Measurements from ENCODE around the gene FGF14. TPM values are rescaled to one million over a fixed set of nuclear protein-coding genes. Genes with fewer than 3 reads are reported as not detected.

FGF14 gene
- total RNA-seq, 1 donor from 2014 or later: not detected

GRCh38 chr13:101869553-101869952 lies 532.3 kb downstream of the FGF14 start:
- CTCF ChIA-PET: no interaction called here
- Mint-ChIP-seq H3K4me3 (no peak overlapping the region), H3K27me3 (no peaks in the 10 kb centered on the region), H3K36me3 (ENCODE audit: low read depth) (no peaks in the 10 kb centered on the region), H3K9me3 (no peaks in the 10 kb centered on the region), H3K4me1 (no peaks in the 10 kb centered on the region), H3K27ac (no peak overlapping the region)
- no peak for TF ChIP-seq CTCF (IDR thresholded peaks at IDR 0.05)
- no peak for DNase-seq
- POLR2A ChIA-PET: no interaction called here
- no peak for ATAC-seq (ENCODE audit: low read depth)
- intact Hi-C loops (cut with micrococcal nuclease): no loop called here

DNA sequence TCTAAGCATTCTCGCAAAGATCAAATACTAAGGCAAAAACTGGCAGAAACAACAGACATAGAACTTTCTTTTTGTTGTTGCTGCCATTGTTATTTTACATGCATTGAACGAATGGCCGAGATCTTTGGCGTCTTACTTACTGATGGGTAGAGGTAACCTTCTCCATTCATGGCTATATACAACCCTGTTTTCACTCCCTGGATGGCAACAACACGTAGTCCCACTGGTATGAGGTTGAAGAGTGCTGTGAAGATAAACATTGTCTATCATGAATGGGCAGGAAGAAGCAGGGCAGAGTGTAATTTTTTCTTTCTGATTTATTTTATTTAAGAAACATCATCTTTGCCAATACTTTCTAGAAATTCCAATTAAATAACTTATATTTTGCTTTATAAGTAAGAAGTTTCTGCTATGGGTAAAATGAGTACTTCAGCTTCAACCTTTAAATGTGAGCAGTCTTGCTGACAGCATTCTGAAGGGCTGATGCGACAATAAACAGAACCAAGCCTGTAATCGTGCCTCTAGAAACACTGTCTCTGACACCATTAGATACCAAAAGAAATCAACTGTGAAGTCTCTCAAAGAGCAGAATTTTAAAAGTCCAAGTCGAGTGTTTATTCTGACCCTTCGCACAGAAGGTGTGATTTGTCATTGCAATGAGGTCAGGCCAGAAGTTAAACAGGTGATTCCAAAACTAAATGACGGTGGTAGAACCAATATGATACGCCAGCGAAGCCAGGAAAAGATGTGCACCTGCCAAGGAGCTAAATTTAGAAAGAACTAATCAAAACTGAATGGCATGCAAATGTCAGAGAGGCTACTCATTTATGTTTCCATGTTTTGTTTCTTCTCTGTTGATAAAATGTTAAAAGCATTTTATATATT lies 533.0 kb downstream of the FGF14 start:
- Mint-ChIP-seq H3K4me1 (no peaks in the 10 kb centered on the region), H3K4me3 (no peak overlapping the region), H3K27me3 (no peaks in the 10 kb centered on the region), H3K36me3 (ENCODE audit: low read depth) (no peaks in the 10 kb centered on the region), H3K27ac (no peak overlapping the region), H3K9me3 (no peaks in the 10 kb centered on the region)
- no peak for ATAC-seq (ENCODE audit: low read depth)
- TF ChIP-seq CTCF (IDR thresholded peaks at IDR 0.05): no peak
- no peak for DNase-seq
- POLR2A ChIA-PET: no interaction called here
- CTCF ChIA-PET: no interaction called here
- intact Hi-C loops (cut with micrococcal nuclease): no loop called here

DNA sequence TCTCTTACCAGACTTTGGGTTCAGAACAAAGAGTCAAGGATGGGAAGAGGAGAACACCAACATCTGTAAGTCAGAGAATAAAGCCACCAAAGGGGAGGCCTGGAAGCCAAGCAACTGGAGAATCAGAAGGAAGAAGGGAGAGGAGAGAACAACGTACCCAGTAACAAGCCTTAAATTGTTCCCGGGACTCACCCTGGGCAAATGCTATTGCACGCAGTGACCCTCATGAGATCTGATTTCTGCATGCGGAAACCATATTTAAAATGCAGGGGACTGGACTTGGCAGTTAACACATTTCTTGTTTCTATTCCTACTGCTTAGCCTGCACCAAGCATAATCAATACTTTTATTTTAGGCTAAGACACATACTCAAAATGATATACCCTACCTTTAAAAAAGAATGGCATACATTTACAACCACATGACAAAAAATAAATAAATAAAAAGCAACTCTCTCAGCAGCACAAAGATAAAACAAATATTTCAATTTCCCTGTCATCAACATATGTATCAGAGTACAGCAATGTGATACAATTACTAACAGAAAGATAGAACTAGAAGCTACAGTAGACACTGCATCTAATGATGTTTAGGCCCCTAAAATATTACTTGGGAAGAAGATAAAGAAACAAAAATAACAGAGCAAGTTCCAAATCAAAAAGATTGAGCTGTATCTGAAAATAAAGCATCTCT lies 534.8 kb downstream of the FGF14 start:
- Mint-ChIP-seq H3K9me3 (no peaks in the 10 kb centered on the region), H3K4me3 (no peak overlapping the region), H3K27ac (no peak overlapping the region), H3K36me3 (ENCODE audit: low read depth) (no peaks in the 10 kb centered on the region), H3K4me1 (no peaks in the 10 kb centered on the region), H3K27me3 (no peaks in the 10 kb centered on the region)
- DNase-seq (no peak), ATAC-seq (ENCODE audit: low read depth) (no peak)
- ChIA-PET CTCF (no interaction called here), POLR2A (no interaction called here)
- TF ChIP-seq CTCF (IDR thresholded peaks at IDR 0.05): no peak
- intact Hi-C loops (cut with micrococcal nuclease): no loop called here

DNA sequence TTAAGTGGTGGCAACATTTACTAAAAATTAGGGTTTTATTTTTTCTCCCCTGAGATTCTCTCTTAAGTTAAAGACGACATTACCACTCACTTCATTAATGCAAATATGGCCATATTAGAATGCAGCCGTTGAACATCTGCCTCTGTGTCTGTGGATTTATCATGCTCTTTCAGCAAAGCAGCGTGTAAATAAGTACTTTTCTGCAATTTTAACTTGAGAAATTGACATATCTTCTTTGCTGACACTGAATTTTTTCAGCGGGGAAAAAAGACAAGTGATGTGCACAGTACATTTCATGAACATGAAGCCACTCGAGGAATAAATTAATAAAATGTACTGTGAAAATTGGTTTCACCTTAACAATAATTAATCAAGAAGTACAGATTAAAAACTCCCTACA lies 543.0 kb downstream of the FGF14 start:
- no peaks in the 10 kb centered on the region for H3K4me1 Mint-ChIP-seq
- DNase-seq (no peak), ATAC-seq (ENCODE audit: low read depth) (no peak)
- H3K4me3 Mint-ChIP-seq: no peak overlapping the region
- H3K9me3 Mint-ChIP-seq: no peaks in the 10 kb centered on the region
- H3K27me3 Mint-ChIP-seq: no peaks in the 10 kb centered on the region
- intact Hi-C loops (cut with micrococcal nuclease): no loop called here
- CTCF ChIA-PET: no interaction called here
- no peaks in the 10 kb centered on the region for H3K36me3 Mint-ChIP-seq (ENCODE audit: low read depth)
- TF ChIP-seq CTCF (IDR thresholded peaks at IDR 0.05): no peak
- H3K27ac Mint-ChIP-seq: no peak overlapping the region
- POLR2A ChIA-PET: no interaction called here

- no peak for DNase-seq
- no peaks in the 10 kb centered on the region for H3K36me3 Mint-ChIP-seq (ENCODE audit: low read depth)
- no peaks in the 10 kb centered on the region for H3K27me3 Mint-ChIP-seq
- intact Hi-C loops (cut with micrococcal nuclease): no loop called here
- POLR2A ChIA-PET: no interaction called here
- no peak for ATAC-seq (ENCODE audit: low read depth)
- H3K27ac Mint-ChIP-seq: no peak overlapping the region
- H3K9me3 Mint-ChIP-seq: no peaks in the 10 kb centered on the region
- CTCF ChIA-PET: no interaction called here
- H3K4me1 Mint-ChIP-seq: no peaks in the 10 kb centered on the region
- no peak for TF ChIP-seq CTCF (IDR thresholded peaks at IDR 0.05)
- H3K4me3 Mint-ChIP-seq: no peak overlapping the region
These were observed 555.1 kb downstream of the FGF14 start for GRCh38 chr13:101846701-101847100.

Data from activated B cell treated with CpG ODN at 0.5 μM for 24 hours (primary cell).